NCI-H748 treated with DMSO at 0.1 percent for 48 hours (cell line): ENCODE results near the gene PUSL1.
A peak's percentile ranks its signal among the peaks of the same experiment; 100 is the strongest.

Source experiments
- DNase-seq: peaks from one replicate; lab custom pipeline; 2025; lab: John Stamatoyannopoulos, UW

Gene PUSL1

DNA sequence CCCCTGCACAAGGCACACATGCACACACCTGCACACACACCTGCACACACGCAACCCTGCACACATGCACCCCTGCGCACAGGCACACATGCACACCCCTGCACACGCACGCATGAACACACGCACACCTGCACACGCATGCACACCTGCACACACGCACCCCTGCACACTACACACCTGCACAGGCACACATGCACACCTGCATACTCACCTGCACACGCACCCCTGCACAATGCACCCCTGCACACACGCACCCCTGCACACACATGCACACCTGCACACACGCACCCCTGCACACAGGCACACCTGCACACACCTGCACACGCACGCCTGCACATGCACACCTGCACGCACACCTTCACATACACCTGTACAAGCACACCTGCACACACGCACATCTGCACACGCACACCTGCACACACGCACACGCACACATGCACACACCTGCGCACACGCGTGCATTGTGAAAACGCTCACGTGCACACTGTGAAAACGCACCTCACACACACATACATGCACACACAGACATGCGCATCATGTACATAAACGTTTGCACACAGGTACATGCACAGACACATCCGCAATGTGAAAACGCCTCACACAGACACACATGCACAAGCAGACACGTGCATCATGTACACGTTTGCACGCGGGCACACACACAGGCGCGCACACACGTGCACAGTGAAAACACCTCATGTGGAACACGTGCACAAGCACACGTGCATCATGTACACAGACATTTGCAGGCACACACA, 32.6 kb downstream of the PUSL1 start:
- DNase-seq, result no peak

DNA sequence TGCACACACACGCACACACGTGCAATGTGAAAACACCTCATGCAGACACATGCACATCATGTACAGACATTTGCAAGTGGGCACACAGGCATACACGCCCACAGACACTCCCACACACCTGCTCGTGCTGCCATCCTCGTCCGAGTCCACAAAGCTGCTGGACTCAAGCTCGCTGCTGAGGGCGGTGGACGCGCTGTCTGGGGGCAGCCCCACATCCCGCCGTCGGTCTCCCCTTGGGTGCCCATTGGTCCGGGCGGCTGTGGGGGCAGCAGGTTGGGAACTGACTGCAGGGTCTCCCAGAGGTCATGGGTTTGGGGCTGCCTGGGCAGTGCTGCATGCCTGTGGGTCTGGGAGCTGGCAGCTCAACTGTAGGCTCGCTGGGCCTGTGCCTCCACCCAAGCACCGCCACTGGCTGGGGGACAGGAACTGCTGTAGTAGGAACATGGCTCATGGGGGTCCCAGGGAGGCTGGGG, 33.2 kb downstream of the PUSL1 start:
- DNase-seq, result no peak

DNA sequence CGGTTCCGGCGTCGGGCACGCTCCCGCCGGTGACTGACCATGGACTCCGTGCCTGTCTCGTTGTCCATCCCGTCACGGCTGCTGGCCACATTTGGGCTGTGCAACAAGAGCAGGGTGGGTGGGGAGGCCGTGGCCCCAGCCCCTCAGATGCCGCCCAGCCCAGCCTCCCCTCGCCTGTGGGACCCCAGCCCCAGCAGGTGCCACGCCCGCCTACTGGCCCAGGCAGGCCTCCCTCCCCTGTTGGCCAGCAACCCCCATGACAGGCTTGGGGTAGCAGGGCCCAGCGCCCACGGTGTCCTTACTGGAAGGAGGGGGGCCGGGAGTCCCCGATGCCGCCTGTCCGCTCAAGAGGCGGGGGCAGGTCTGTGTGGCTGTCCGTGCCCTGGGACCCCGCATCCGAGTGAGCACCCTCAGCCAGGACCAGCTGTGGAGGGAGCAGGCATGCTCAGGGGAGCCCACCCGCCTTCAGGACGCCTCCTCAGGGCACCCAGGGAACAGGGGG, 33.7 kb downstream of the PUSL1 start:
- no peak for DNase-seq

DNA sequence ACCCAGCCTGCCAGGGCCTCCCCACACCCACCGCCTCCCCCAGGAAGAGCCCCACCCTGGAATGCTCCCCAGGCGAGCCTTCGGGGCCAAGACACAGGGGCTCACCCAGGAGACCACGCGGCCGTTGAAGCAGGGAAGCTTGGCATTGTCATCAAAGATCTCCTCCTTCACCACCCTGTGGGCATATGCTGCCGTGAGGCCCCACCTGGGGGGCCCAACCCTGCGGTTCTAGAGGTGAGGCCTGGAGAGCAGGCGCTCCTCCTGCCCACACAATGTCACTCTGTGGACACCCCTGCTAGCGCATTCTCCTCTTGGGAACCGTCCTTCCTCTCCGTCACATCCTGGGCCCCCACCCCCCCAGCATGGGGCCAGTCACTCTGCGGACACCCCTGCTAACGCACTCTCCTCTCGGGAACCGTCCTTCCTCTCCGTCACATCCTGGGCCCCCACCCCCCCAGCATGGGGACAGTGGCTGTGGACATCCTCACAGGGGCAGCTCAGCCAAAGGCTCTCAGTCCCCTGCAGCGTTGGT, 34.3 kb downstream of the PUSL1 start:
- no peak for DNase-seq

- DNase-seq, result no peak
Measured at GRCh38 chr1:1343811-1344421, 35.5 kb downstream of the PUSL1 start.

DNA sequence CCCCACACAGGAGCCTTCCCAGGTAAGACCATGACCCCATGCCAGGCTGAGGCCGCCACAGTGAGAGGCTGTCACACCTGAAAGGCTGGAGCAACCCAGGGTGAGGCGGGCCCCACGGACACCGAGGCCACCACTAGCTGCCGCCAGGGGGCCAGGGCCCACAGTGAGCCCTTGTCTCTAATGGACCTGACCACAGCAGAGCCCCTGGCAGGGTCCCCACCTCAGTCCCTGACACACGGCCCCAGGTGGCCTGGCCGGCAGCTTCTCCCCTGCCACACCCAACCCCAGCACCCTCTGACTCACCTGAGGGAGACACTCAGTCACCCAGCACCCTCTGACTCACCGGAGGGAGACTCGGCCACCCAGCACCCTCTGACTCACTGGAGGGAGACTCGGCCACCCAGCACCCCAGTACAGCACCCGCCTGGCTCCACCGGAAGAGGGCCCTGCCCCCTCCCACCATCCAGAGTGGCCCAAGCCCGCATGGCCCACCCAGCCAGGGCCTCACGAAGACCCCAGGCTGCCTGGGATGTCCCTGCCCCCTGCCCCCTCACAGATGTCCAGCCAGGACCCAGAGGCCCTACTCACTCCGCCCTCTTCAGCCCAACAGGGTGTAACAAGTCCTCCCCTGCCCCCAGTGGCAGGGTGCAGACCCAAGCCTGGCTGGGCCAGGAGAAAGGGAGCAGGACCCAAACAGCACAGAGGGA, 36.4 kb downstream of the PUSL1 start:
- DNase-seq, result no peak

DNA sequence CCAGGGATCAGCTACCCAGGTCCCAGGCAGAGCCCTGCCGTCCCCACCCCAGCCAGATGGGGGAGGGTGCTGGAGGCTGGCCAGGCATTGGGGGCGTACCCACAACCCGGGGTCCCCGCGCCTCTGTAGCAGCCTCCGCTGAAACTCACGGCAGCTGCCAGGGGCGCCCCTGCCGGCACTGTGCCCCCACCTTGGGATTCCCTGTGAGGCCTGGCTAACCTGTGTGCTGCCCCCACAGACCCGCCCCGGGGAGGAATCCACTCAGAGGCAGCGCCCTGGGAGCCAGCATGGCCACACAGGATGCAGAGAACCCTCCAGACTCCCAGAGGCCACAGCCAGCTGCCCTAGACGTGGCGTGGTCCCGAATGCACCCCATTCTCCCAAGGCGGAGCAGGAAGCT, 37.0 kb downstream of the PUSL1 start:
- no peak for DNase-seq

GRCh38 chr1:1345860-1346500, 37.6 kb downstream of the PUSL1 start:
- DNase-seq, result no peak

GRCh38 chr1:1346501-1346890, 38.1 kb downstream of the PUSL1 start:
- no peak for DNase-seq

DNA sequence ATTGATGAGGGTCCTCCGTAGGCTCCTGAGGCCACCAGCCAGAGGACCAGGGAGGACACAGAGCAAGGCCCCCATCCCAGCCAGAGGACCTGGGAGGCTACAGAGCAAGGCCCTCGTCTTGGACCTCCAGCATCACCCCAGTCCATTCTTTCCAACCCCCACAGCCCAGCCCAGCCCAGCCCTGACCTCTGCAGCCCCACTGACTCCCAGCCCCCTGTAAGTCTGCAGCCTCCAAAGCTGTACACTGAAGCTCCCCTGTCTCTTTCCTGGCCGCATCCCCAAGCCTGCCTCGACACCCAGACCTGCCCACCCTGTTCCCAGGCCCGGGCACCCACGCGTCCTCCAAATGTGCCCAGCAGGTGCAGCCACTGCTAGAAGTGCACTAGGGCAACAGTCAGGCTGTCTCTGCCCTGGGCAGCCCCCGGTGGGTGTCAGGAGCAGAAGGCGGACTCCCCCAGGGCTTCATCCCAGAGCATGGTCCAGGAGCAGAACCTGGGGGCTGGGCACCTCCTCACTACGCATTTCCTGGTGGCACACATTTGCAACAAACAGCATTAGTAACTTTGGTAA, 38.7 kb downstream of the PUSL1 start:
- no peak for DNase-seq

DNA sequence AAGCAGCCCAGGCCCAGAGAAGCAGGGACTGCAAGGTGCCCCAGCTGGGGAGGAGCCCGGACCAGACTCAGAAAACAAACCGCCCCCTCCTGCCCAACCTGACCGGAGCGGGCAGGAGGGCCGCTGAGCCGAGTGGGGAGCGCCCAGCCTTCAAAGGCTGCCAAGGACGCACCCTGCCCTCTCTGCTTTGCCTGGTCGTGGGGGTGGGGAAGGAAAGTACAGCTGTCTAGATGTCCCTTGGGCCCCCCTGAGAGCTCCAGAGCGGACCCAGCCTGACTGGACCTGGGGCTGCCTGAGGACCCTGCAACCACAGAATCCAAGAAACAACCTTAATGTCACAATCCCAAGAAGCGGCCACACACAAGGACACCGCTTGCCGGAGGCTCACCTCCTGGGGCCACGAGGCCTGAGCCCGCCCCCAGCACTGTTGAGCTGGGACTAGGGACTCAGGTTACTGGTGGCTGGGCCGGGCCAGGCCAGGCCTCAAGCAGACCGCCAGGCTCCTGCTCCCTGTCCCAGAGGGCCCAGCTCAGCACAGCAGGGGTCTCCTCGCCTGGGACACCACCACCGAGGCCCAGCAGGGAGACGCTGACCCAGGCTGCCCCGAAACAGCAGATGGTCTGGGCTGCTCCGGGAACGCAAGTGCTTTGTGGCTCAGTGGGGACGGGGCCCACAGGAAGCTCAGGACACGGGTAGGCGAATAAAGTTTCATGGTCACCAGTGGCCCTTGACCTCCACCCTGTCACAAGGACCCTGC, 39.4 kb downstream of the PUSL1 start:
- no peak for DNase-seq

- DNase-seq, result peak; percentile 0
Measured at GRCh38 chr1:1348420-1349255, 40.2 kb downstream of the PUSL1 start.

GRCh38 chr1:1349256-1350012, 41.0 kb downstream of the PUSL1 start, which contains the start of gene DVL1:
DVL1 (minus strand) TSS chr1:1349418; CDS start chr1:1349065, 353 bp downstream.
- peak; percentile 1 for DNase-seq

DNA sequence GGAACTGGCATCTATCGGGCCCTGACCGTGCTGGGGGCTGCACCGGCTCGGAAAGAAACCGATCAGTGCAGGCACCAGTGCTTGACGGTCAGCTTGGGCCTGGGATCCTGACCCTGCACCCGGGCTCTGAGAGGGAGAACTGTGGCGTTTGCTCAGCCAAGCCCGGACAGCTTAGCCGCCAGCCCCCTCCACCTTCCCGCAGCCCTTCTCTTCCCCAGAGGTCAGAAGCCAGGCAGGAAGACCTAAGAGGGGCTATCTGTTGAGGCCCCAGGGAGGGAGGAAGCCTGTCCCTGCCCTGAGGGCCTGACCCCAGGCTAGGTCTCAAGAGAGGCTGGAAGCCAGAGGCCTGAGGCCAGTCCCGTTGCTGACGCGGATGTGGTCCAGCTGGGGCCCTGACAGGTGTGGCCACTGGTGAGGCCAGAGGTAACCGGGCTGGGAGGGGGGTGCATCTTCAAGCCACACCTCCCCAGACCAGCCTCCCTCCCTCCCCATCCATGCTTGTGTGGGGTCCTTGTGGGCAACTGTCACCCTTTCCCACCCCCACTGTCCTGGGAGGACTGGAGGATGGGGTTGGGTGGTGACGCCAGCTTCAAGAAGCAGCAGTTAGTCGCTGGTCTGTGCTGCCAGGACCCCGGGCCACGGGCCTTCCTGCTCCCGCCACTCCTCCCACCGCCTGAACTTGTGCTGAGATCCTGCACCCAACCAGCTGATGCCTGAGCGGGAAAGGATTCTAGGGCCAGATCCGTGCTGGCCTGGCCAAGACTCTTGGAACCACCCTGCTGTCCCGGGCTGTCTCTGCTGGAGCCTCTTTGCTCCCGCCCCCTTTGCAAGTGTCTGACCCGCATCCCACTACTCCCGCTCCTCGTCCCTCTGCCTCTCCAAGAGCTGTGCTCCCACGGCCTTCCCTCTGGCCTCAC, 43.4 kb downstream of the PUSL1 start:
- no peak for DNase-seq

DNA sequence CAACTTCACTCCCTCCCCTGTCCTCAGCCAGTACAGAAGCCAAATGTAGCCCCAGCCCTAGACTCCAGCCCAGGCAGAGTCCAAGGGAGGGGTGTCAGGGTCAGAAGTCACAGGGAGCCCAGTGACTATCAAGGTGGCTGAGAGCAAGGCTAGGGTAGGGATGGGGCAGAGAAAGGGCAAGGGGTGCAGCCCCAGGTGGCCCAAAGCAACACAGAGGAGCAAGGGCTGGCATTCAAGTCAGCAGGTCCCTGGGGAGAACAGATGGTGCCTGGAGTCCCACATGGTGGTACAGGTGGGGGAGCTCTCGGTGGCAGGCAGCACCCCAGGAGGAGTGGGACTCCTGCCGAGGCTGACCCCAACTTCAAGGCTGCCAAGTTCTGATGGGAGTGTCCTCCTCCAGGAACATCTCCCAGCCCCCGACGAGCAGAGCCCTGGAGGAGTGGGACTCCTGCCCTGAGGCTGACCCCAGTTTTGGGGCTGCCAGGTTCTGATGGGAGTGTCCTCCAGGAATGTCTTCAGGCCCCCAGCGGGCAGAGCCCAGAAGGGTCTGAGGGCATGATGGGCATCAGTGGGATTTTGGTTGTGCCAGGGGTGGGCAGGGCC, 44.5 kb downstream of the PUSL1 start:
- no peak for DNase-seq

DNA sequence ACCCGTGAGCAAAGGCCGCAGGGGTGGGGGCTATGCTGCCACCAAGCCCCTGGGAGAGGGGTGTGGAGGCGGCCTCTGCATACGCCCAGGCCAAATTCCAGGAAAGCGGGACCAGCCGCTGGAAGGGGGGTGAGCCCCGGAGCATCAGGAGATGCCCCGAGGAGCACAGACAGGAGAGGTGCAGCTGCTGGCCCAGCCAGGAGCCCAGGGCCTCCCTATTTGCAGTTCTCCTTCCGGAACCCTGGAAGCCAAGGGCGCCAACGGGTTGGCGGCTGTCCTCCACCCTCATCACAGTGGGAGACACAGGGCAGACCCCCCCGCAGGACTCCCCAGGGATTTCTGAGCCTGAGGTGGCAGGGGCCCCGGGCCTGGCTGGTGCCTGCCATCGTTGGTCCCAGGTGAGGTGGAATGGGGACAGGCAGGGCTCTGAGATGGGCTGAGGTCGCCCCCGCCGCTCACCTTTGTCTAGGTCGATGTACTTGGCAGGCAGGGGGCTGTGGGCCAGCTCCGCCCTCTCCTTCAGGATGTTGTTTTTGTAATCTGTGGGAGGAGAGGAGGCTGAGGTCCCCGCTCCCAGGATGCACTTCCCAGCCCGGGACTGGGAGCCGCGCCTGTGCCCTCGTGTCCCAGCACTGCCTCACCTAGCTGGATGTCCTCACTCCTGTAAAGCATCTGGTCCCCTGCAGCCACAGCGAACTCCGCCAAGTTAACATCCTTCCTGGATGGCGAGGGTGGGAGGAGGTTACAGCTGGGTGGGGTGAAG, 45.2 kb downstream of the PUSL1 start:
- no peak for DNase-seq
